ENCODE measurements around the gene KCNK16.
"Not testable (repeated sequence)": the region's sequence is repeated elsewhere in the genome, so short reads cannot be mapped to it uniquely, and the experiment has no call there.

KCNK16 gene

GRCh38 chr6:39309942-39310531 is 12.5 kb downstream of the KCNK16 start:
- peak; percentile 28 for DNase-seq (ENCODE audit: low read depth)

GRCh38 chr6:39307462-39307861 is 15.0 kb downstream of the KCNK16 start:
- DNase-seq (ENCODE audit: low read depth): no peak

- no peak for DNase-seq (ENCODE audit: low read depth)
Measured at GRCh38 chr6:39304951-39305350, 17.6 kb downstream of the KCNK16 start.

- DNase-seq (ENCODE audit: low read depth): no peak
Measured at GRCh38 chr6:39303425-39304153, 18.9 kb downstream of the KCNK16 start.

GRCh38 chr6:39302669-39303424 is 19.7 kb downstream of the KCNK16 start:
- no peak for DNase-seq (ENCODE audit: low read depth)

- DNase-seq (ENCODE audit: low read depth): no peak
Measured at GRCh38 chr6:39302011-39302410, 20.5 kb downstream of the KCNK16 start.

GRCh38 chr6:39301606-39302005 is 20.9 kb downstream of the KCNK16 start:
- no peak for DNase-seq (ENCODE audit: low read depth)

- no peak for DNase-seq (ENCODE audit: low read depth)
Measured at GRCh38 chr6:39300739-39301138, 21.8 kb downstream of the KCNK16 start.

GRCh38 chr6:39298061-39298460 is 24.4 kb downstream of the KCNK16 start:
- DNase-seq (ENCODE audit: low read depth): no peak

GRCh38 chr6:39296745-39297640 is 25.5 kb downstream of the KCNK16 start:
- no peak for DNase-seq (ENCODE audit: low read depth)

GRCh38 chr6:39295611-39296011 is 26.9 kb downstream of the KCNK16 start:
- DNase-seq (ENCODE audit: low read depth): no peak

- DNase-seq (ENCODE audit: low read depth): no peak
Measured at GRCh38 chr6:39294899-39295298, 27.6 kb downstream of the KCNK16 start.

GRCh38 chr6:39294133-39294532 is 28.4 kb downstream of the KCNK16 start:
- no peak for DNase-seq (ENCODE audit: low read depth)

GRCh38 chr6:39292637-39293036 is 29.9 kb downstream of the KCNK16 start:
- no peak for DNase-seq (ENCODE audit: low read depth)

- no peak for DNase-seq (ENCODE audit: low read depth)
Measured at GRCh38 chr6:39289490-39289889, 33.0 kb downstream of the KCNK16 start.

GRCh38 chr6:39287601-39288000 is 34.9 kb downstream of the KCNK16 start:
- DNase-seq (ENCODE audit: low read depth): no peak

GRCh38 chr6:39286596-39286995 is 35.9 kb downstream of the KCNK16 start:
- not testable (repeated sequence) for DNase-seq (ENCODE audit: low read depth)

- DNase-seq (ENCODE audit: low read depth): no peak
Measured at GRCh38 chr6:39282774-39283173, 39.7 kb downstream of the KCNK16 start.

- DNase-seq (ENCODE audit: low read depth): no peak
Measured at GRCh38 chr6:39281312-39281980, 41.1 kb downstream of the KCNK16 start.

- no peak for DNase-seq (ENCODE audit: low read depth)
Measured at GRCh38 chr6:39280247-39280731, 42.2 kb downstream of the KCNK16 start.

- no peak for DNase-seq (ENCODE audit: low read depth)
Measured at GRCh38 chr6:39279539-39279938, 43.0 kb downstream of the KCNK16 start.
